ENCODE data around the gene DUSP28.

DNA sequence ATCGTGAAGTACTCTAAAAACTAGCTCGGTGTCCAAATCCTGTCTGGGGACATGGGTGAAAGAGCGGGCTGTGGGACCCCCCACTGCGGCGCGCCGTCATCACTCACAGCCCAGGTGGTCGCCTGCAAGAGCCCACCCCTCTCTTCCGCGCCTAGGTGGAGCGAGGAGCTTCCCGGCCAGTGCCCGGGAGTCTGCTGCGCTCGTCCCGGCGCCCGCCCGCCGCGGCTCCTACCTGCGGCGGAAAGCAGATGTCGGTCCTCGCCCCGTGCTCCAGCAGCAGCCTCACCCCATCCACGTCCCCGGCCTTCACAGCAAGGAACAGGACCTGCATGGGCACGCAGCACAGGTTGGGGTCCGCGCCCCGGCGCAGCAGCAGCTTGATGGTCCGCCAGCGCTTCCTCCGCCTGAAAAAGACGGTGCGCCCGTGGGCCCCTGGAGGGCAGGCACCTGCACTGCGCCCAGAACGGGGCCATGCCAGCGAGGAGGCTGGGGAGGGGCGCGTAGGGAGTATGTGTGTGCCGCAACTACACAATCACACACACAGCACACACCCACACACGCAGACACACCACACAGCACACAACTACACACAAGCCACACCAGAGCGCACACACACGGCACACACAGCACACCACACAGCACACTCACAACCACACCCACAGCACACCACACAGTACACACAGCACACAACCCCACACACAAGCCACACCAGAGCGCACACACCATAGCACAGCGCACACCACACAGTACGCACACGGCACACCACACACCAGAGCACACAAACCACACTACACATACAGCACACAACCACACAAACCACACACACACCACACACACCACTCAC is 39.8 kb upstream of the DUSP28 start:
- TF ChIP-seq ZNF565 (CRISPR knock-in tag; conservative IDR thresholded peaks at IDR 0.05; ENCODE audit: low read depth) (no peak), ZFP3 (CRISPR knock-in tag; IDR thresholded peaks at IDR 0.05) (no peak), GLIS3 (CRISPR knock-in tag; IDR thresholded peaks at IDR 0.05) (no peak), RARB (CRISPR knock-in tag; IDR thresholded peaks at IDR 0.05) (no peak), BACH2 (CRISPR knock-in tag; IDR thresholded peaks at IDR 0.05; ENCODE audit: borderline replicate concordance) (no peak), ZFP30 (CRISPR knock-in tag; IDR thresholded peaks at IDR 0.05) (no peak)
- TF ChIP-seq, protein P1, sequence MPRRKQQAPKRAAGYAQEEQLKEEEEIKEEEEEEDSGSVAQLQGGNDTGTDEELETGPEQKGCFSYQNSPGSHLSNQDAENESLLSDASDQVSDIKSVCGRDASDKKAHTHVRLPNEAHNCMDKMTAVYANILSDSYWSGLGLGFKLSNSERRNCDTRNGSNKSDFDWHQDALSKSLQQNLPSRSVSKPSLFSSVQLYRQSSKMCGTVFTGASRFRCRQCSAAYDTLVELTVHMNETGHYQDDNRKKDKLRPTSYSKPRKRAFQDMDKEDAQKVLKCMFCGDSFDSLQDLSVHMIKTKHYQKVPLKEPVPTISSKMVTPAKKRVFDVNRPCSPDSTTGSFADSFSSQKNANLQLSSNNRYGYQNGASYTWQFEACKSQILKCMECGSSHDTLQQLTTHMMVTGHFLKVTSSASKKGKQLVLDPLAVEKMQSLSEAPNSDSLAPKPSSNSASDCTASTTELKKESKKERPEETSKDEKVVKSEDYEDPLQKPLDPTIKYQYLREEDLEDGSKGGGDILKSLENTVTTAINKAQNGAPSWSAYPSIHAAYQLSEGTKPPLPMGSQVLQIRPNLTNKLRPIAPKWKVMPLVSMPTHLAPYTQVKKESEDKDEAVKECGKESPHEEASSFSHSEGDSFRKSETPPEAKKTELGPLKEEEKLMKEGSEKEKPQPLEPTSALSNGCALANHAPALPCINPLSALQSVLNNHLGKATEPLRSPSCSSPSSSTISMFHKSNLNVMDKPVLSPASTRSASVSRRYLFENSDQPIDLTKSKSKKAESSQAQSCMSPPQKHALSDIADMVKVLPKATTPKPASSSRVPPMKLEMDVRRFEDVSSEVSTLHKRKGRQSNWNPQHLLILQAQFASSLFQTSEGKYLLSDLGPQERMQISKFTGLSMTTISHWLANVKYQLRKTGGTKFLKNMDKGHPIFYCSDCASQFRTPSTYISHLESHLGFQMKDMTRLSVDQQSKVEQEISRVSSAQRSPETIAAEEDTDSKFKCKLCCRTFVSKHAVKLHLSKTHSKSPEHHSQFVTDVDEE (CRISPR knock-in tag; IDR thresholded peaks at IDR 0.05), result no peak
- TF ChIP-seq, protein P2, sequence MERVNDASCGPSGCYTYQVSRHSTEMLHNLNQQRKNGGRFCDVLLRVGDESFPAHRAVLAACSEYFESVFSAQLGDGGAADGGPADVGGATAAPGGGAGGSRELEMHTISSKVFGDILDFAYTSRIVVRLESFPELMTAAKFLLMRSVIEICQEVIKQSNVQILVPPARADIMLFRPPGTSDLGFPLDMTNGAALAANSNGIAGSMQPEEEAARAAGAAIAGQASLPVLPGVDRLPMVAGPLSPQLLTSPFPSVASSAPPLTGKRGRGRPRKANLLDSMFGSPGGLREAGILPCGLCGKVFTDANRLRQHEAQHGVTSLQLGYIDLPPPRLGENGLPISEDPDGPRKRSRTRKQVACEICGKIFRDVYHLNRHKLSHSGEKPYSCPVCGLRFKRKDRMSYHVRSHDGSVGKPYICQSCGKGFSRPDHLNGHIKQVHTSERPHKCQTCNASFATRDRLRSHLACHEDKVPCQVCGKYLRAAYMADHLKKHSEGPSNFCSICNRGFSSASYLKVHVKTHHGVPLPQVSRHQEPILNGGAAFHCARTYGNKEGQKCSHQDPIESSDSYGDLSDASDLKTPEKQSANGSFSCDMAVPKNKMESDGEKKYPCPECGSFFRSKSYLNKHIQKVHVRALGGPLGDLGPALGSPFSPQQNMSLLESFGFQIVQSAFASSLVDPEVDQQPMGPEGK (CRISPR knock-in tag; IDR thresholded peaks at IDR 0.05; ENCODE audit: borderline replicate concordance), result no peak
